A673 (cell line): ENCODE results near the gene OR52B6. TPM values are rescaled to one million over a fixed set of nuclear protein-coding genes. Genes with fewer than 3 reads are reported as not detected.

Experiments
- BruUV-seq: library from RNA; stranded (reverse); fragments of 400-500 nt; replicated peaks from 2 replicates; lab custom pipeline; 2021; lab: Mats Ljungman, UMichigan
- CTCF ChIA-PET: fragments of 300-600 bp; sonication (Branson Sonifier 250); formaldehyde crosslinking; loops from one replicate; lab custom pipeline; 2022; ENCODE audit warnings: antibody characterized with exemption; lab: Charles Lee
- POLR2A ChIA-PET: fragments of 300-600 bp; sonication (Branson Sonifier 250); formaldehyde crosslinking; loops from one replicate; lab custom pipeline; 2022; ENCODE audit warnings: antibody characterized with exemption; ENCODE audit not compliant: low non-redundant PET; lab: Charles Lee
- DNase-seq: peaks from one replicate; pipeline ENCODE4 v3.0.0-alpha.2; 2015; ENCODE audit warnings: low spot score
- H3K27ac ChIP-seq: fragments of 200-600 bp; sonication (generic); 2 replicates; pipeline ENCODE4 v1.5.1; 2016; ENCODE audit warnings: mixed run types, low read depth, mild to moderate bottlenecking, mixed read lengths, antibody characterized with exemption, low read length; ENCODE audit not compliant: poor library complexity, severe bottlenecking
- H3K27me3 ChIP-seq: fragments of 200-600 bp; sonication (generic); replicated peaks from 2 replicates; pipeline ENCODE4 v1.6.1; 2017; ENCODE audit warnings: mixed run types, low read depth, mild to moderate bottlenecking, mixed read lengths, antibody characterized with exemption, low read length; ENCODE audit not compliant: insufficient read depth, poor library complexity
- H3K36me3 ChIP-seq: fragments of 200-600 bp; sonication (generic); 2 replicates; pipeline ENCODE4 v1.6.1; 2016; ENCODE audit warnings: mixed run types, mild to moderate bottlenecking, mixed read lengths, antibody characterized with exemption, low read length; ENCODE audit not compliant: insufficient read depth, poor library complexity, severe bottlenecking
- H3K4me1 ChIP-seq: fragments of 200-600 bp; sonication (generic); 2 replicates; pipeline ENCODE4 v1.6.1; 2017; ENCODE audit warnings: mixed run types, mild to moderate bottlenecking, mixed read lengths, antibody characterized with exemption, low read length; ENCODE audit not compliant: insufficient read depth, poor library complexity, severe bottlenecking
- H3K4me3 ChIP-seq: fragments of 200-600 bp; sonication (generic); 2 replicates; pipeline ENCODE4 v1.5.1; 2016; ENCODE audit warnings: low read depth, mixed run types, mild to moderate bottlenecking, mixed read lengths, low read length; ENCODE audit not compliant: poor library complexity, severe bottlenecking
- H3K9me3 ChIP-seq: fragments of 200-600 bp; sonication (generic); 2 replicates; pipeline ENCODE4 v1.6.1; 2016; ENCODE audit warnings: mixed run types, low read depth, mild to moderate bottlenecking, mixed read lengths, antibody characterized with exemption, low read length; ENCODE audit not compliant: poor library complexity, severe bottlenecking
- EZH2 ChIP-seq: fragments of 200-600 bp; sonication (generic); IDR thresholded peaks from 2 replicates; pipeline ENCODE4 v1.6.1; 2017; ENCODE audit warnings: borderline replicate concordance, low read depth, mild to moderate bottlenecking, mixed read lengths, antibody characterized with exemption, low read length; ENCODE audit not compliant: poor library complexity, severe bottlenecking
- intact Hi-C: fragments of 100-400 bp; cut with micrococcal nuclease; formaldehyde crosslinking; loops from one replicate; pipeline ENCODE4 v1.10.0; 2022; ENCODE audit not compliant: unreplicated experiment
- total RNA-seq: library from RNA; stranded (reverse); gene quantifications from 2 replicates; pipeline ENCODE4 v1.2.3, GENCODE V29; 2021
- TF ChIP-seq, protein P1 (sequence below): fragments of 300-800, 200-600 bp; sonication (generic); conservative IDR thresholded peaks from 2 replicates; pipeline ENCODE4 v1.5.1; 2017; ENCODE audit warnings: low read depth, mild to moderate bottlenecking, antibody characterized with exemption, low read length, moderate library complexity, mixed read lengths

OR52B6 gene
- total RNA-seq, 1 experiment from 2014 or later: not detected

DNA sequence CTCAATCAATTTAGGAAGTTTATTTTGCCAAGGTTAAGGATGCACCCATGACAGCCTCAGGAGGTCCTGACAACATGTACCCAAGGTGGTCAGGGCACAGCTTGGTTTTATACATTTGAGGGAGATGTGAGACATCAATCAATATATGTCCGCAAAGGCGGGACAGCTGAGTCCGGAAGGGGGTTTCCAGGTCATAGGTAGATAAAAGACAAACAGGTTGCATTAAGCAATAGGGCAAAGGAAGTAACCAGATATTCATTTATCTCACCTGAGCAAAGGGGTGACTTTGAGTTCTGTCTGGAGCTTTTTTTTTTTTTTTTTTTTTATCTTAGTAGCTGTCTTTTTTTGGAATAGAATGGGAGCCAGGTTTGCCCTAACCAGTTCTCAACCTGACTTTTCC, 42.1 kb downstream of the OR52B6 start:
- ChIA-PET CTCF (no interaction called here), POLR2A (no interaction called here)
- BruUV-seq: no TSS peak
- Histone ChIP-seq H3K9me3 (no peaks in the 10 kb centered on the region), H3K27ac (no peak overlapping the region), H3K27me3 (no peaks in the 10 kb centered on the region), H3K36me3 (no peaks in the 10 kb centered on the region), H3K4me1 (no peaks in the 10 kb centered on the region), H3K4me3 (no peak overlapping the region)
- intact Hi-C loops: no loop called here
- DNase-seq: no peak
- TF ChIP-seq EZH2: no peak
- TF ChIP-seq, protein P1, sequence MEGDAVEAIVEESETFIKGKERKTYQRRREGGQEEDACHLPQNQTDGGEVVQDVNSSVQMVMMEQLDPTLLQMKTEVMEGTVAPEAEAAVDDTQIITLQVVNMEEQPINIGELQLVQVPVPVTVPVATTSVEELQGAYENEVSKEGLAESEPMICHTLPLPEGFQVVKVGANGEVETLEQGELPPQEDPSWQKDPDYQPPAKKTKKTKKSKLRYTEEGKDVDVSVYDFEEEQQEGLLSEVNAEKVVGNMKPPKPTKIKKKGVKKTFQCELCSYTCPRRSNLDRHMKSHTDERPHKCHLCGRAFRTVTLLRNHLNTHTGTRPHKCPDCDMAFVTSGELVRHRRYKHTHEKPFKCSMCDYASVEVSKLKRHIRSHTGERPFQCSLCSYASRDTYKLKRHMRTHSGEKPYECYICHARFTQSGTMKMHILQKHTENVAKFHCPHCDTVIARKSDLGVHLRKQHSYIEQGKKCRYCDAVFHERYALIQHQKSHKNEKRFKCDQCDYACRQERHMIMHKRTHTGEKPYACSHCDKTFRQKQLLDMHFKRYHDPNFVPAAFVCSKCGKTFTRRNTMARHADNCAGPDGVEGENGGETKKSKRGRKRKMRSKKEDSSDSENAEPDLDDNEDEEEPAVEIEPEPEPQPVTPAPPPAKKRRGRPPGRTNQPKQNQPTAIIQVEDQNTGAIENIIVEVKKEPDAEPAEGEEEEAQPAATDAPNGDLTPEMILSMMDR: no peak

DNA sequence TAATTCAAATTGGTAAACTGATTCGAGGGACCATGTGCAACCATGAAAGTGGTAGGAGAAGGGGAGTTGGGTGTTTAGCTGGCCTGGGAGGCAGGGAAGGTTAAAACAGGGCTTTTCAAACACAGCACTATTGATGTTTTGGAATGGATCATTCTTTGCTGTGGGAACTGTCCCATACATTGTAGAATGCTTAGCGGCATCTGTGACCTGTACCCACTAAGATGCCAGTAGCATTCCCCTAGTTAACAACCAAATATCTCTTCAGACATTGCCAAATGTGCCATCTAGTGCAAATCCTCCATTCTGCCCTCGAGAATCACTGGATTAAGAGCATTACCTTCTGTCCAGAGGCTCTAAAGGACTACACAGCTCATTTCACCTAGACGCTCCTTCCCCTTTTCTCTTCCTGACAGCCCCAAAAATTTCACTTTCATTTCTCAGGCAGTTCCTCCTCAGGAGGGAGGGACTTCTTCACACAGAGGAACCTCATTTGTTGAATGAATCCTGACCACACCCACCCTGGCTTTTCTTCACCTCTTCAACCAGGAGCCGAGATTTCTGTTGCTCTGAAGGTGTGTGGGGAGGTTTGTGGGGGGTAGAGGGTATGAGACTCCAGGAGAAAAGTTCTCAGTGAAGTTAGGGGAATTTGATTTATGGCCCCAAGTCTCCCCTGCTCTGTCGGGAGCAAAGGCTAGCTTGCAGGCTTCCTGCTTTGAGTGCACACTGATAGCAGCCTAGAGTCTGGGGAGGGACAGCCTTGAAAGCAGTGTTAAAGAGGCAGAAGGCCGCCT, 44.0 kb downstream of the OR52B6 start, which contains the start of gene TRIM34:
TRIM34 (plus strand) TSS at position 513 of the 791 bp plus-strand sequence. CDS start 7,331 bp downstream, outside the sequence.
- CTCF ChIA-PET: no interaction called here
- Histone ChIP-seq H3K4me1 (no peaks in the 10 kb centered on the region), H3K27ac (no peak within 1 kb of the TSS), H3K9me3 (no peaks in the 10 kb centered on the region), H3K4me3 (peak within 1 kb of the TSS; percentile 41), H3K27me3 (no peaks in the 10 kb centered on the region), H3K36me3 (no peaks in the 10 kb centered on the region)
- peak; percentile 52 for DNase-seq
- no TSS peak for BruUV-seq
- POLR2A ChIA-PET: no interaction called here
- intact Hi-C loops: no loop called here
- TF ChIP-seq, protein P1: no peak

DNA sequence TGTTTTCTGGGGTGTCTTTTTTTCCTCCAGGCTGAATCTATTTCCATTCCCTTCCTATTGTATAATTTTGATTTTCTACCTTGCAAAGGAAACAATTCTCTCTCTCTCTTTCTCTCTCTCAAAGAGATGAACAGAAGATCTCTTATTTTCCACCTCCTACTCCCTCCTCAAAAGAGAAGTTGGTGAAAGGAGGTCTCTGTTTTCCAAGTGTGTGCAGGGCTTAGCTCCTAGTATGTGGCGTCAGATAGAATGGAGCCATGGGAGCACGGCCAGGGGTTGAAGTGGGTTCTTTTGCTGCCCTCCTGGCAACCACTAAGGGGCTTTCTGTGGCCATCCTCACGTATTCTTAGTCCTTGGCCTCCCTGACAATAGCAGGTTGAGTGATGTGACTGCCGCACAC, 44.6 kb downstream of the OR52B6 start:
- ChIA-PET CTCF (no interaction called here), POLR2A (no interaction called here)
- Histone ChIP-seq H3K9me3 (no peaks in the 10 kb centered on the region), H3K27me3 (no peaks in the 10 kb centered on the region), H3K27ac (no peak overlapping the region), H3K4me3 (peak overlapping the region; percentile 41), H3K36me3 (no peaks in the 10 kb centered on the region), H3K4me1 (no peaks in the 10 kb centered on the region)
- BruUV-seq: no TSS peak
- TF ChIP-seq, protein P1: no peak
- no peak for TF ChIP-seq EZH2
- DNase-seq: no peak
- intact Hi-C loops: no loop called here
